Measurements from ENCODE around the gene STT3A.
A peak's percentile ranks its signal among the peaks of the same experiment; 100 is the strongest.
"Not testable (repeated sequence)": the region's sequence is repeated elsewhere in the genome, so short reads cannot be mapped to it uniquely, and the experiment has no call there.

STT3A gene

DNA sequence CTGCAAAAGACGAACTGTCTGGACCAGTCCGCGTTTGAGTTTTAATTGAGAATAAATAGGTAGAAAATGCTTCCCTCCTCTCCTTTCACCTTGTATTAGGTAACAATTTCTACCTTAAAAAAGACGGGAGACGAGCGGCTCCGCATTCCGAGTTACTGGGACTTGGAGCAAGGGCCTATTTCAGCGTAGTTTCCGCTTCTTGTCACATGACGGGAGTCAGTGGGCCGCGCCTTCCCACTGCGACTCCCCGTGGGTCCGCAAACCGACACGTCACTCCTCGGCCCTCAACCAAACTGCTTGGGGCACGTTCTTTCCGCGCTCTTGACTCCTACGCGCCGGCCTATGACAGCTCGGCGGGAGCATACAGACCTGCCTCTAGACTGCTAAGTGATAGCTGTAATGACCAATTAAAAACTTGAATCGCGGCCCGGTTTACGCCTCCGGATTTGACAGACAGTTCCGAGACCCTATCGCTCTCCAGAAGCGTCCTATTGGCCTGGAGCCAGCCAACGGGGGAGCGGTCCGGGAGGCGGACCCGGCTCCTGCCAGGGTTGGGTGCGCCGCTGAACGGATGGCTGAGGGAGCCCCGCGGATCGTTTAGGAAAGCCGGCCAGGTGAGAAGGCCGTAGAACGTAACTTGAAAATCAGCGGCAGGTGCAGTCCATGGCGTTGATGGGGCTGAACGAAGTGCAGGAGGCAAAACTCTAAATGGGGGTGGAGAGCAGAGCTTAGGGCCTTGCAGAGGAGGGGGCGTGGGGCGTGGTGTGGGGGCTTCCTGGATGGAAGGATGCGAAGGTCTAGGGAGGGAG lies at the start of gene STT3A:
STT3A (plus strand) TSS at position 548 of the 809 bp plus-strand sequence. CDS start 3,064 bp downstream, outside the sequence.
- DNase-seq = peak; percentile 97

GRCh38 chr11:125550780-125551179 lies 41.9 kb upstream of the STT3A start:
- DNase-seq = no peak

- no peak for DNase-seq
Observed at GRCh38 chr11:125551835-125552342, 40.8 kb upstream of the STT3A start.

GRCh38 chr11:125552927-125553326 lies 39.7 kb upstream of the STT3A start:
- no peak for DNase-seq

DNA sequence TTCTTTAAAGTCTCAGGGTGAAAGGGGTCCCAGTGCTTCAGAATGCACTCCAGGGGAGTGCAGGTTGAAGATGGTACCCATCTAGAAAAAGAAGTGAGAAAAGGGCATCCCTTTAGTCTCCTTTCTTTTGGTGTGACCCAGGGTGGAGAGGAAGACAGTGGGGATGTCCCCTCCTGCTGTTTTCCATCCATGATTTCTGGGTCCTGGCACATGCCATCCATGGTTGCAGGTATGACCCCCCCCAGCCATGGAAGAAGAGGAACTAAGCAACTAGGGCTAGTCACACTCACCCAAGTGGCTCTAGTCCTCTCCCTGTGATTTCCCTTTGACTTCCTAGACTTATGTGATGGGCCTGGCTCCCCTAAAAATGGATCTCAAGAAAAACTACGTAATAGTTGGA lies 39.3 kb upstream of the STT3A start:
- DNase-seq = no peak

DNA sequence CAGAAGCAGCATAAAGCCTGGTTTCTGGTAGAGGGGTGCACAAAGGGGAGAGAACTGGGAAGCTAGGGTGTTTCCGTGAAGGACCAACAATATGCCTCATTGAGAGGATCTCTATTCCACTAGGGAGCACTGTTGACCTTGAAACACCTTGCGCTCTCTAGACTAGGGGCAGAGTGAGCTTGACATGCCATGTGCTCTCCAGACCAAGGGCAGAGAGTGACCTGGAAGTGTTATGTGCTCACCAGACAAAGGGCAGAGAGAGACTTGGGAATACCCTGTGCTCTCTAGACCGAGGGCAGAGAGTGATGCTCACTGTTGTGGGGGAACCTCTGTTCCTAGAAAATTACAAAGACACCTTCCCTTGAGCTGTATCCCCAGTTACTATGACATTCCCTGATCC lies 38.6 kb upstream of the STT3A start:
- DNase-seq = no peak

GRCh38 chr11:125559888-125560287 lies 32.8 kb upstream of the STT3A start:
- DNase-seq = no peak

GRCh38 chr11:125561924-125562323 lies 30.7 kb upstream of the STT3A start:
- DNase-seq = no peak

- no peak for DNase-seq
Observed at GRCh38 chr11:125562430-125562829, 30.2 kb upstream of the STT3A start.

GRCh38 chr11:125564357-125564756 lies 28.3 kb upstream of the STT3A start:
- no peak for DNase-seq

DNA sequence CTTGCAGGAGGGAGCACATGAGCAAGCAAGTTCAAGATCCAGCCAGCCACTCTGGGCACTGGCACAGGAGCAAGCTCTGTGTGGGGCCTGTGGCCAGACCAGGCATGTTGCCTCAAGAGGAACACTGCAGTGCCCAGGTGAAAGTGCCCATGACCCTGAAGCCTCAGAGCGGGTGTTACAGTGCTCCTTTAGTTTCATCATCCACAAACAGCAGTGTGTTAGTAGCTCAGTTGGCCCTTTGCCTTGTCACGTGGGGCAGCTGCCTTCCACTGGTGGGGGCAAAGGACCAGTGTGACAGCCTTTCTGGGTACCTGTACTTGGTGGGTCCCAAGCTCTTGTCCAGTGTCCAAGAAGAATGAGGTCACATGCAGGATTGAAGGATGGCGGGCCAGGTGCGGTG lies 26.4 kb upstream of the STT3A start:
- DNase-seq = no peak

DNA sequence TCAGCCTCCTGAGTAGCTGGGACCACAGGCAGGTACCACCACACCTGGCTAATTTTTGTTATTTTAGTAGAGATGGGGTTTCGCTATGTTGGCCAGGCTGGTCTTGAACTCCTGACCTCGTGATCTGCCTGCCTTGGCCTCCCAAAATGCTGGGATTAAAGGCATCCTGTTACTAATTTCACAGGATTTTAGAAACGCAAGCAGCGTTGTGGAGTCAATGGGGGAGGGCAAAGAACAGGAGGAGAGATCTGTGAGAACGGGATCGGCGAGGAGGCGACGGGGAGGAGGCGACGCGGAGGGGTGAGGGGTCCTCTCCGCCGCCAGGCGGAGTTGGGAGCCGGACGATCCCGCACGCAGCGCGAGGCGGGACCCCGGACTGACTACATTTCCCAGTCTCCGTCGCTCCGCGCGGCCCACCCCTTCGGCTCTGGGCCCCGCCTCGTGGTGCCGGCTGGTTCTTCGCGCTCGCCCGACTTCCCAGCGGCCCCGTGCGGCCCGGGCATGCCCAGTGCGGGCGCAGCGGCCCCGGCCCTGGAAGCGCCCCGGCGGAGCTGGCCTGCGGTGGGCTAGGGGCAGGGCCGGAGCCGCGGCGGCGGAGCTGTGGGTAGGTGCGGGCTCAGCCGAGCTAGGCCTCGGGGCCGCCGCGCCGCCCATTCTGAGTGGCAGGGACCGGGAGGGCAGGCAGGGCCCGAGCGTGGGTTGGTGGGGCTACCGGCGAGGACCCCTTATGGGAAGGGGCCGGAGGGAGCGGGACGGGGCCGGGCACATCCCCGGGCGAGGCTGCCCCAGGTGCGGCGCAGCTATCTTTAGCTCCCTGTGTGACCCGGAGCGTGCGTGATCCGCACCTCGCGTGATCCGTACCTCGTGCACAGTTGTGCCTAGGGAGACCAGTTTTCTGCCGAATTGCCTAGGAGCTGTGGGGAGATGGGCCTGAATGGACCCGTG lies 23.4 kb upstream of the STT3A start, which contains the start of gene EI24:
EI24 (plus strand) TSS at position 508 of the 945 bp plus-strand sequence. CDS start 3,051 bp downstream, outside the sequence.
- peak; percentile 92 for DNase-seq

DNA sequence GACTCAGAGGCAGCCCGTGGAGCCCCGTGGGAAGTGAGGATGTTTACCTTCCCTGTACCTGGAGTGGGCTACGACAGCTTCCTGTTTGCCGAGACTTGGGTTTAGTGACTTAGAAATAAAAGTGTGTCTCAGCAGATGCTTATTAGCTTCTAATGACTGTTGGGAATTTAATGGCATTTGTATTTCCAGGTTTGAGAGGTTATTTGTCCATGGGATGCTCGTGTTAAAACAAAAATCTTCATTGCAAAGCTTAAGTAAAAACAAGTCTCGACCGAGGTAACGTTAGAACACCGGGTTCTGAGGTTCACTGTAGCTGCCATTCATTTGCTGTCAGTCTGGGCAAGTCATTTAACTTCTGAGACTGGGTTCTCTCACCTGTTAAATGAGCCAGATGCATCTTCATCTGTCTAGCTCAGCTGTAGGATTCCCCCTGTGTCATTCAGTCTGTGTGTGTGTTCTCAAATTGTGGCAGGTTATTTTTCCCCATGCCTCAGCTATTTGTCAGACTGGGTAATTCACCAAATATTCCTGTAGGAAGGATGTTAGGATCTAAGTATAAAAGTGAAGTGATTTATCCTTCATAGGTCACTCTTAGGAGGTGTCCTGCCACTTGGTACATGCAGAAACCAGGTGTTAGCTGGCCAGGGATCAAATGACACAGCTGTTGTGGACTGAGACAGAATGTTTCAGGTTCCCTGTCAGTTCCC lies 22.6 kb upstream of the STT3A start:
- peak; percentile 19 for DNase-seq

DNA sequence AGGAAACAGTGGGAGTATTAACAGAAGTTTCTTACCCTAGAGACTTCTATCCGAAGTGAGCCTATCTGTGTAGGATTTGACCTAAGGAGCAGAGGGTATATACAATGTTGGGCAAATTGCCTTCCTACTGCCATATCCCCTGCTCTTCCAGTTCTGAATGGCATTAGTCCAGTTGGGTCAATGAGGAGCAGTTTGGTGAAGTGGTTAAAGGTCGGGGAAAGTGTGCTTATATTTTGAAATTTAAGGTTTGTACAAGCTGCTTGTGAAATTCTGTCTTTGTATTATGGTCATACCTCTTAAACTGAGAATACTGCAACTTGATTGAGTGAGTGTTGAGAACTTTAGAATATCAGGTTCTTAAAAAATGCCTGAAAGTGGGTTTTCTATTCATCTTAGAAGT lies 21.7 kb upstream of the STT3A start:
- DNase-seq = no peak

DNA sequence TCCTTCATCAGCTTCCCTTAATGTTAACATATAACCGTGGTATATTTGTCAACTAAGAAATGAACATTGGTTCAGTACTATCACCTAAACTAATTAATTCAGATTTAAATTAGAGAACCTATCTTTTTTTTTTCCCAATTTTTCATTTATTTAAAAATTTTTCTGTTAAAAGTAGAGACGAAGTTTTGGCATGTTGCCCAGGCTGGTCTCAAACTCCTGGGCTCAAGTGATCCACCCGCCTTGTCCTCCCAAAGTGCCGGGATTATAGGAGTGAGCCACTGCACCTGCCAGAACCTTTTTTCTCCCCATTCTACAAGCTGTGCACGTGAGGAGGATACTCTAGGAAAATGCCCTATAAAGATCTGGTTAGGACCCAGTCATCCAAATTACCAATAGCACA lies 19.7 kb upstream of the STT3A start:
- DNase-seq = no peak

DNA sequence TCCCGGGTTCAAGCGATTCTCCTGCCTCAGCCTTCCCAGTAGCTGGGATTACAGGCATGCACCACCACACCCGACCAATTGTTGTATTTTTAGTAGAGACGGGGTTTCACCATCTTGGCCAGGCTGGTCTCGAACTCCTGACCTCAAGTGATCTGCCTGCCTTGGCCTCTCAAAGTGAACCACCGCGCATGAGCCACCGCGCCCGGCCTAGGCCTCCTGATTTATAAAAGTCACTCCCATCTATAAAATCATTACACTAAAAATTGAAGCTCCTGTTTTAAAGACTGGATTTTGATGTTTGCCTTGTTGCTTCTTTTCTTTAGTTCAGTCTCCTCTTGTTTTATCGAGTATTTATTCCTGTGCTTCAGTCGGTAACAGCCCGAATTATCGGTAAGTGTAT lies 15.5 kb upstream of the STT3A start:
- not testable (repeated sequence) for DNase-seq

- no peak for DNase-seq
Observed at GRCh38 chr11:125578783-125579182, 13.9 kb upstream of the STT3A start.

GRCh38 chr11:125579811-125580210 lies 12.8 kb upstream of the STT3A start:
- DNase-seq = no peak

GRCh38 chr11:125583496-125583895 lies 9.2 kb upstream of the STT3A start:
- no peak for DNase-seq

GRCh38 chr11:125585487-125585886 lies 7.2 kb upstream of the STT3A start:
- DNase-seq = no peak

- DNase-seq = no peak
Observed at GRCh38 chr11:125586623-125587022, 6.0 kb upstream of the STT3A start.

DNA sequence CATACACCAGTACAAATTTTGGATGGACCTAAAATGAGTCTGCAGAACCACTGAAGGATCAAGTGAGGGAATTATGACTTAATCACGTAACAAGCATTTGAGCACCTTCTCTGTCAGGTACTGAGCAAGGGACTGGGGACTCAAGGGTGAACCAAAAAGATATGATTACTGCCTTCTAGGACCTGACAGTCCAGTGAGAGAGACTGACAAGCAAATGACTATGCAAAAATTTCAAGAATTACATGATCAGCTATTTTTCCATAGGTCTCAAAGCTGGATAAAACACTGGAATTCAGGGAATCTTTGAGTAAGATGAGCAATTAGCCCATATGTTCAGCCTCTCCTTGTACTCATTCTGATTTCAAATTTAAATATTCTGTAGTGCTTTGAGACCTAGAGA lies 5.2 kb upstream of the STT3A start:
- DNase-seq = no peak

DNA sequence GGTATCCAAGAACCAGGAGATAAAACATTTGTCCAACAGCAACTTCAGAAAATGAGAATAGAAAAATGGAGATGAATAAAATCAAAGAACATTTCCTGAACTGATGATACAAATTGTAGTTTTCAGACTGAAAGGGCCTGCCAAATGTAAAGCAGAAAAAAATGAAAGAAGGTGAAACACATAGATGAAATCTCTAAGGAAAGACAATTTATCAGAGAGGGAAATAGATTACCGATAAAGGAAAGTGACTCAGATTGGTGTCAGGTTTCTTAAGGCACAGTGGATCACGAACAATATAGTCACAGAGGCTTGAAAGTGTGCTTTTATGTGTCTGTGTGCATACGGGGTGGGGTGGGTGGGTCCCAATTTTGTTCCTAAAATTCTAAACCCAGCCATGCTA lies 4.1 kb upstream of the STT3A start:
- DNase-seq = no peak

Measured in activated naive CD4-positive, alpha-beta T cell treated with anti-CD3 and anti-CD28 coated beads, Interleukin-2, amount 50 U/mL, for 16 hours (primary cell).